ENCODE data around the gene VPREB1. TPM values are rescaled to one million over a fixed set of nuclear protein-coding genes. Genes with fewer than 3 reads are reported as not detected.
"Not testable (repeated sequence)": the region's sequence is repeated elsewhere in the genome, so short reads cannot be mapped to it uniquely, and the experiment has no call there.

VPREB1 gene
- polyA plus RNA-seq, 3 donors = not detected

GRCh38 chr22:22262332-22263074 is 17.9 kb downstream of the VPREB1 start:
- H3K27ac ChIP-seq (ENCODE audit: low read depth in 1 of 2, low read length in 2 of 2); H3K79me2 ChIP-seq (ENCODE audit: insufficient read depth, low read length); H3K4me1 ChIP-seq (ENCODE audit: control insufficient read depth in 1 of 2, insufficient read depth in 2 of 2, low read length in 2 of 2); H3K9me3 ChIP-seq (replicated peaks in 1 of 2; ENCODE audit: control insufficient read depth in 1 of 2, insufficient read depth in 1 of 2, low read length in 2 of 2); H2AFZ ChIP-seq (ENCODE audit: insufficient read depth, low read depth, low read length, poor library complexity, severe bottlenecking); H3K4me2 ChIP-seq (replicated peaks; ENCODE audit: extremely low read depth, low read length, poor library complexity, severe bottlenecking); H3K4me3 Mint-ChIP-seq; H3K4me3 ChIP-seq (replicated peaks in 1 of 3; ENCODE audit: low read depth in 2 of 3, low read length in 3 of 3); H3K27me3 ChIP-seq (ENCODE audit: control insufficient read depth in 2 of 2, insufficient read depth in 2 of 2, low read length in 2 of 2); H3K9ac ChIP-seq (ENCODE audit: insufficient read depth, low read length, poor library complexity, severe bottlenecking); H3K36me3 ChIP-seq (replicated peaks in 1 of 2; ENCODE audit: control insufficient read depth in 1 of 2, insufficient read depth in 2 of 2, low read length in 2 of 2); H4K20me1 ChIP-seq (ENCODE audit: insufficient read depth, low read length); intact Hi-C loops (cut with micrococcal nuclease); H3K4me1 Mint-ChIP-seq; H3K27me3 Mint-ChIP-seq (ENCODE audit: low read depth in 3 of 3); DNase-seq; H3K36me3 Mint-ChIP-seq: not testable (repeated sequence)
- Mint-ChIP-seq H3K9me3 (peaks cover 2 to 14% (median 10%) of the 10 kb centered on the region in 7 donors), H3K27ac (peak overlapping the region in 1 of 7 donors; percentile 11)
- 60% methylated on average over 2 of the region's 3 CpGs for WGBS (ENCODE audit: insufficient coverage)

- no CpG with 5 or more reads among the region's 3 CpGs for WGBS (ENCODE audit: insufficient coverage)
Measured at GRCh38 chr22:22263823-22264222, 19.2 kb downstream of the VPREB1 start.

GRCh38 chr22:22270036-22270676 is 25.6 kb downstream of the VPREB1 start:
- H3K4me2 ChIP-seq (replicated peaks; ENCODE audit: extremely low read depth, low read length, poor library complexity, severe bottlenecking); H3K9ac ChIP-seq (ENCODE audit: insufficient read depth, low read length, poor library complexity, severe bottlenecking); H3K9me3 Mint-ChIP-seq; H3K36me3 ChIP-seq (replicated peaks in 1 of 2; ENCODE audit: control insufficient read depth in 1 of 2, insufficient read depth in 2 of 2, low read length in 2 of 2); H3K27me3 Mint-ChIP-seq (ENCODE audit: low read depth in 3 of 3); DNase-seq; H3K4me1 ChIP-seq (ENCODE audit: control insufficient read depth in 1 of 2, insufficient read depth in 2 of 2, low read length in 2 of 2); H3K27me3 ChIP-seq (ENCODE audit: control insufficient read depth in 2 of 2, insufficient read depth in 2 of 2, low read length in 2 of 2); H4K20me1 ChIP-seq (ENCODE audit: insufficient read depth, low read length); H3K4me3 Mint-ChIP-seq; H3K4me1 Mint-ChIP-seq; intact Hi-C loops (cut with micrococcal nuclease); H3K4me3 ChIP-seq (replicated peaks in 1 of 3; ENCODE audit: low read depth in 2 of 3, low read length in 3 of 3); H3K9me3 ChIP-seq (replicated peaks in 1 of 2; ENCODE audit: control insufficient read depth in 1 of 2, insufficient read depth in 1 of 2, low read length in 2 of 2); H3K27ac ChIP-seq (ENCODE audit: low read depth in 1 of 2, low read length in 2 of 2); H2AFZ ChIP-seq (ENCODE audit: insufficient read depth, low read depth, low read length, poor library complexity, severe bottlenecking); H3K79me2 ChIP-seq (ENCODE audit: insufficient read depth, low read length): not testable (repeated sequence)
- H3K36me3 Mint-ChIP-seq = peaks cover 4 to 12% of the 10 kb centered on the region in 2 donors
- peak overlapping the region in 1 of 7 donors; percentile 43 for H3K27ac Mint-ChIP-seq
- WGBS (ENCODE audit: insufficient coverage) = no CpG with 5 or more reads among the region's 7 CpGs

More at GRCh38 chr22:22263823-22264222, 19.2 kb downstream of the VPREB1 start:
- H3K27me3 Mint-ChIP-seq (ENCODE audit: low read depth in 3 of 3); H3K9me3 ChIP-seq (replicated peaks in 1 of 2; ENCODE audit: control insufficient read depth in 1 of 2, insufficient read depth in 1 of 2, low read length in 2 of 2); H3K36me3 ChIP-seq (replicated peaks in 1 of 2; ENCODE audit: control insufficient read depth in 1 of 2, insufficient read depth in 2 of 2, low read length in 2 of 2); H3K4me2 ChIP-seq (replicated peaks; ENCODE audit: extremely low read depth, low read length, poor library complexity, severe bottlenecking); H3K27ac ChIP-seq (ENCODE audit: low read depth in 1 of 2, low read length in 2 of 2); H3K4me1 ChIP-seq (ENCODE audit: control insufficient read depth in 1 of 2, insufficient read depth in 2 of 2, low read length in 2 of 2); H4K20me1 ChIP-seq (ENCODE audit: insufficient read depth, low read length); H2AFZ ChIP-seq (ENCODE audit: insufficient read depth, low read depth, low read length, poor library complexity, severe bottlenecking); H3K4me3 Mint-ChIP-seq; DNase-seq; H3K4me3 ChIP-seq (replicated peaks in 1 of 3; ENCODE audit: low read depth in 2 of 3, low read length in 3 of 3); H3K27me3 ChIP-seq (ENCODE audit: control insufficient read depth in 2 of 2, insufficient read depth in 2 of 2, low read length in 2 of 2); H3K27ac Mint-ChIP-seq; H3K36me3 Mint-ChIP-seq; H3K9ac ChIP-seq (ENCODE audit: insufficient read depth, low read length, poor library complexity, severe bottlenecking); intact Hi-C loops (cut with micrococcal nuclease); H3K79me2 ChIP-seq (ENCODE audit: insufficient read depth, low read length); H3K4me1 Mint-ChIP-seq: not testable (repeated sequence)
- H3K9me3 Mint-ChIP-seq = peaks cover 2 to 13% (median 7%) of the 10 kb centered on the region in 7 donors

GRCh38 chr22:22277423-22277822 is 32.8 kb downstream of the VPREB1 start:
- no CpG with 5 or more reads among the region's 4 CpGs for WGBS (ENCODE audit: insufficient coverage)
- H3K9me3 ChIP-seq (replicated peaks in 1 of 2; ENCODE audit: control insufficient read depth in 1 of 2, insufficient read depth in 1 of 2, low read length in 2 of 2); H3K9me3 Mint-ChIP-seq: not testable (repeated sequence)

More at GRCh38 chr22:22277423-22277822, 32.8 kb downstream of the VPREB1 start:
- H3K4me3 ChIP-seq (replicated peaks in 1 of 3; ENCODE audit: low read depth in 2 of 3, low read length in 3 of 3); H3K36me3 ChIP-seq (replicated peaks in 1 of 2; ENCODE audit: control insufficient read depth in 1 of 2, insufficient read depth in 2 of 2, low read length in 2 of 2); H3K4me1 ChIP-seq (ENCODE audit: control insufficient read depth in 1 of 2, insufficient read depth in 2 of 2, low read length in 2 of 2); H3K4me3 Mint-ChIP-seq; H3K9ac ChIP-seq (ENCODE audit: insufficient read depth, low read length, poor library complexity, severe bottlenecking); H3K27ac Mint-ChIP-seq; H3K79me2 ChIP-seq (ENCODE audit: insufficient read depth, low read length); DNase-seq; H3K36me3 Mint-ChIP-seq; H3K27me3 ChIP-seq (ENCODE audit: control insufficient read depth in 2 of 2, insufficient read depth in 2 of 2, low read length in 2 of 2); H3K4me1 Mint-ChIP-seq; H3K27me3 Mint-ChIP-seq (ENCODE audit: low read depth in 3 of 3); H3K27ac ChIP-seq (ENCODE audit: low read depth in 1 of 2, low read length in 2 of 2); intact Hi-C loops (cut with micrococcal nuclease); H3K4me2 ChIP-seq (replicated peaks; ENCODE audit: extremely low read depth, low read length, poor library complexity, severe bottlenecking); H4K20me1 ChIP-seq (ENCODE audit: insufficient read depth, low read length); H2AFZ ChIP-seq (ENCODE audit: insufficient read depth, low read depth, low read length, poor library complexity, severe bottlenecking): not testable (repeated sequence)
